GM11168 (cell line): ENCODE measurements around the gene ANK2.
"Not testable (repeated sequence)": the region's sequence is repeated elsewhere in the genome, so short reads cannot be mapped to it uniquely, and the experiment has no call there.

ENCODE experiments used
- in situ Hi-C: fragments of 300-500 bp; cut with MboI; formaldehyde crosslinking; loops from one replicate; pipeline ENCODE4 v1.12.0; 2022; ENCODE audit warnings: low sequenced_read_pairs; ENCODE audit not compliant: unreplicated experiment

The ANK2 gene

DNA sequence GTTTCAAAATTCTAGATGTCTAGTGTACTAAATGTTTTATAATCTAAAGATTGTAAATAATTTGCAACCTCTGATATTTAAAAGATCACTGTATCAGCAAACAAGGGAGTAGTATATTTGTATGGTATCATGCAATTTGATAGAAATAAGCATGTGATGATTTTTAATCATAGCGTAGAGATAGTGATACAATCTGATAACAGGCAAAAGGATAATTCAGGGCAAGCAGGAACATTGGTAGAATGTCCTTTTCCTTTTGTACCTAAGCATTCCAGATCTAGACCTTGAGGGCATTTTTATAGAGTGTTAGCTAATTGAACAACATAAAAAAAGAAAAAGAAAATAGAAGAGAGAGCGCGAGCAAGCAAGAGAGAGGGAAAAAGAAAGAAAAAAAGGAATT is 1.4 kb downstream of the ANK2 start:
- in situ Hi-C loops = no loop called here

- in situ Hi-C loops = no loop called here
Measured at GRCh38 chr4:113051361-113051760, 1.9 kb downstream of the ANK2 start.

DNA sequence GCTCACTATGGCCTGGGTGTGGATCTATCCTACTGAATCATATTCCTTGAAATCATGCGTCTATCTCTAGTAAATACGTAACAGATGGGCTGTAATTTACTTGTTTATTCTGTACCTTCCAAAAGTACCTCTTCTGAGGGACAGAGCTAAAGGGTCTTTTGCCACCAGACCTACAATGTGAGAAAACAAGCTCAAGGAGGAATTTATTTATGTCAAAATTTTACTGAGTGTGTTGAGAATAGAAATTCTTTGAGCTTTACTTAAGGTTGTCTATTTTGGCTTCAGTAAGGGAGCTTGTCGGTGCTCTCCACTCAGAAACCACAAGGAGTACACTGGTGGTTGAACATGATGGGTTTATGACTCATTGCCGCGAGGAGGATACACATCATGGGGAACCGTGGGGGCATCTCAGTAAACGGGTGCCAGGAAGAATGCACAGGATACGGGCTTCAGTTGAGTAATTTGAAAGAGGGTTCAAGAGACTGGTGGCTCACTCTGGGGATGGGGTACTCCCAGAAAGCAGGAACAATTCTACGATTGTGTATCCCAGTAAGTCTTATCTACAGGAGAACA is 3.0 kb downstream of the ANK2 start:
- in situ Hi-C loops = no loop called here

GRCh38 chr4:113053883-113054282 is 4.4 kb downstream of the ANK2 start:
- in situ Hi-C loops = no loop called here

- in situ Hi-C loops = no loop called here
Measured at GRCh38 chr4:113056318-113056717, 6.9 kb downstream of the ANK2 start.

DNA sequence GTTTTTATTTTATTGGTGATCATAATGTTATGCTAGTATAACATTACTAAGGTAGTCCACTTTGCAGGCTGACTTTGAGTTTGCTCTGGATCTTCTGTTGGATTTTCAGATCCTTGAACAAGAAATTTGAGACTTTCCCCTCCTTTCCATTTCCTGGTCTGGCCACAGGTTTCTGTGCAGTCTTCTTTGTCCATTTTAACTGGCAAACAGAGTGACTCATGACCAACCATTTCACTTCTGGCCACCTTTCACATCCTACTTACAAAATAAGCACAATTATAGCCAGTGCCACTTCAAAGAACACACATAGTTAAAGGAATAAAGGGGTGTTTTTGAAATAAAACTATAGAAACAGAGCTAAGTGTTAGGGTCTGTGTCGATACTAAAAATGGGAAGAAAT is 8.4 kb downstream of the ANK2 start:
- in situ Hi-C loops = no loop called here

GRCh38 chr4:113059449-113060182 is 10.2 kb downstream of the ANK2 start:
- in situ Hi-C loops = no loop called here

DNA sequence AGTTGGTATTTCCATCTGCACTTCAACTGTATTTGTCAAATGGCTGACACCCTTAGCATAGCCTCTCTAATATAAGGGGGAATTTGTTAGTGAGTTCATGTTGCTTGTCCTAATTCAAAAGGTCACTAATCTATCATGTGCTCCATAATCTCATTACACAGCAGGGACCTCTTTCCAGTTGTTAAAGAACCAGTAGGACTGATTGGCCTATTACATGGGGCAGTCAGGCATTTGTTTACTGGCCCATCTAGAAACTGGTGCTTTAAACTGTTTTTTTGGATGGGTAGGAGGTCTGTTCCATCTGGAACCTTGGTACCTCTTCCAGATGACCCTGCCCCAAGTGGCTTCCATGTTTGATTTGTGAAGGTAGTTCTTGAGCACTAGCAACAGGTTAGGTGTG is 11.4 kb downstream of the ANK2 start:
- in situ Hi-C loops = no loop called here

DNA sequence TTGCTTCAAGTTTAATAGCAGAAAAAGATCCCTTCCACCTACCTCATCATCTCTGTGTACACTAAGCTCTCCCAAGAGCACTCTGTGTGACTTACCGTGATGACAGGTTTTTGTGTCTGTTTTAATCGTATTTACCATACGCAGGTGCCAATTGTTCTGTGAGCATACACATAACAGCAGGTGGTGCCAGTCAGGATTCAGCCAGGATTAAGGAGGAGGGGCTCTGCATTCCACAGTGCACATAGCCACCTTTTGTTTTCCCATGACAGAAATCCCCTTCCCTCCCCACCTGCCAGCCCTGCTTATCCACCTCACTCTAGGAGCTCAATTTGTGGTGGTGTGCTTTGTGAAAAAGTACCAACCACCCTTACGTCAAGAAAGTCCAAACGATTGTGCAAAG is 14.8 kb downstream of the ANK2 start:
- in situ Hi-C loops = no loop called here

DNA sequence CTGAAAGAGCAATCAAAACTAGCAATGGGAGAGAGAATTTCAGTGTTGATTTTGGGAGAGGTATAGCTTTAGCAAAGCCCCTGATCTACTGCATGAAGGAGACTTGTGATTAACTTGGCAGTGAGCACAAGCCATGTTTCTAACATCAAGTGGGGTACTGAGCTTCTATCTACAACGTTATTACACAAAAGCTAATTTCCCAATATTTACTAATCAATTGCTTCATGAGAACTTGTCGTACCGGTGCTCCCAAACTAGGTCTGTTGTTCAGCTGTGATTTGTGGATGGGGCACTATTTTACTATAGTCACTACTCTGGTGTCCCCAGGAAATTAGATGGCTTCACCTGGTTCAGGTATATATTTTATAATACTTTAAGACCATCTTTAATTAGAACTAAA is 16.2 kb downstream of the ANK2 start:
- in situ Hi-C loops = no loop called here

- in situ Hi-C loops = not testable (repeated sequence)
Measured at GRCh38 chr4:113068771-113069170, 19.3 kb downstream of the ANK2 start.

DNA sequence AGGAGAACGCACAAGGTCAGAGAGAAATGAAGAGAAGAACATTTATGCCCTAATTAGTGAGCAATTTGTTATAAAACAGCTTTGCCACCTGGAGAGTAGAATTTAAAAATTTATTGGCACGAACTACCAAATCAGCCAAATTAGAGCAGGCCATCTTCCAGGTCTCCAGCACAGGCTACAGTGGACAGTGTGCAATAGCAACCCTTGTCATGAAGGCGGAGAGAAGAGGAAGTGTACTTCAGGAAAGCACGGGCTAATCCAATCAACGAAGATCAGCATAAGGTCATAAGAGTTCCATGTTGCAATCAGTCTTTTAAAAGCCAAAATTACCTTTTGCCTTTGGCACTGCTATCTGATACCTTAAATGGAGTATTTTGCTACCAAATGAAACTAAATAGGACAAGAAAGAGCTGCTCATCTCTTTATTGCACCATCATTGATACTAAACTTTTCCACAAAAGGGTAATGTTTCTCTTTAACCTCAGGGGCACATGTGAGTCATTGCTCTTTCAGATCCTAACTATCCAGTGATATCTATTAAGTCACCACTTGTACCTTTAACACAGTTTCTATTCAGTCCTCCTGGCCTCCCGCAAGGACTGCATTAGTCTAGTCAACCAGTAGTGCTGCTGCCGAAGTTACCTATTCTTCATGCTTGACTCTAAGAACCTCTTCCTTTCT is 19.9 kb downstream of the ANK2 start:
- in situ Hi-C loops = no loop called here

DNA sequence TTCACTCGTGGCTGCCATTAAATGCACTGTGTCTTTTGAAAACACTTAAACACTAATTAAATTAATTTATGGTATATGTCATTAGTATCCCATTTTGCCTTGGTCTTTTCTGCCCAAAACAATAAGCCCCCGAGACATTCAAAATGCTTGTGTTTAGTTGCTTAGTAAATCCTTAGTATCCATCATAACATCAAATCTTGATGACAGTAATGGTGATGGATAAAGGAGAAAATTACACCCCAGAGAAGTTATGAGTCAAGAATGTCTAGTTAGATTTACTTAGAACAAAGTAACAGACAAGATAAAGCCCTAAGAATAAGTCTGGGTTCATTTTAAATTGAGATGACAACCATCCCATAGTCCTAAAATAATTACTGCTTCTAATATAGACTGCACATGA is 21.3 kb downstream of the ANK2 start:
- in situ Hi-C loops = no loop called here

GRCh38 chr4:113071274-113071673 is 21.8 kb downstream of the ANK2 start:
- in situ Hi-C loops = no loop called here

GRCh38 chr4:113071805-113072204 is 22.4 kb downstream of the ANK2 start:
- in situ Hi-C loops = no loop called here

- in situ Hi-C loops = no loop called here
Measured at GRCh38 chr4:113073451-113074005, 24.1 kb downstream of the ANK2 start.

GRCh38 chr4:113077575-113077974 is 28.1 kb downstream of the ANK2 start:
- in situ Hi-C loops = no loop called here

GRCh38 chr4:113078066-113078465 is 28.6 kb downstream of the ANK2 start:
- in situ Hi-C loops = no loop called here

DNA sequence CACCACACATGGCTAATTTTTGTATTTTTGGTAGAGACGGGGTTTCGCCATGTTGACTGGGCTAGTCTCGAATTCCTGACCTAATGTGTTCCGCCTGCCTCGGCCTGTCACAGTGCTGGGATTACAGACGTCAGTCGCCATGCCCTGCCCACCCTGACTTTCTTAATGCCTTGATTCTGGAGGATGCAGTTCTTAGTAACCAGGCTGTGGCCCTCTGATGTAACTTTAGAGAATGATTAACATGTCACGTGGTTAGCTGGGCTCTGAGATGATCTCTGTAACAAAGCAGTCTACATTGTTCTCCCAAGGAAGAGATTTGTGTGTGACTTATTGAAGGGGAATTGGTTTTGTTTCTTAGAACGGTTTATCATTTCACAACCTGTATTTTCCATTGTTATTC is 30.6 kb downstream of the ANK2 start:
- in situ Hi-C loops = no loop called here

- in situ Hi-C loops = no loop called here
Measured at GRCh38 chr4:113080624-113081023, 31.2 kb downstream of the ANK2 start.

DNA sequence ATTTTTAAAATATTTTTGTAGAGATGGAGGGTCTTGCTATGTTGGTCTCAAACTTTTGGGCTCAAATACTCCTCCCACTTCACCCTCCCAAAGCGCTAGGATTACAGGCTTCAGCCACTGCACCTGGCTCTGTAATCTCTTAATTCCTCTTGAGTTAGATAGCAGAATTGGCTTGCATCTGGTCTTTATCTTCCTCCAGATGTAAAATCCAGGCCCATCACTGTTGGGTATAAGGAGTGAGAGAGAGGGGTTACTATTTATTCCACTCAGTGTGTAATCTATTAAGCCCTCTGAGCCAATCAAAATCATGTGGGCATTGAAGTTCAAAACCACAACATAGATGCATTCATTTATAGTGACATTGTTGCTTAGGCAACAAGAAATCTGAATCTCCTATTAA is 33.9 kb downstream of the ANK2 start:
- in situ Hi-C loops = no loop called here
